GM23248 (cell line): ENCODE results near the gene EML2. TPM values are rescaled to one million over a fixed set of nuclear protein-coding genes. Genes with fewer than 3 reads are reported as not detected.

Source experiments
- DNase-seq: peaks from one replicate; pipeline ENCODE4 v3.0.0-alpha.2; 2015
- H2AFZ ChIP-seq: fragments of 200-600 bp; sonication (generic); 2 replicates; pipeline ENCODE4 v1.6.1; 2016; ENCODE audit warnings: antibody characterized with exemption
- H3F3A ChIP-seq: fragments of 200-600 bp; sonication (generic); 2 replicates; pipeline ENCODE4 v1.6.1; 2016; ENCODE audit warnings: mild to moderate bottlenecking, antibody characterized with exemption, mixed run types; ENCODE audit not compliant: insufficient read depth
- H3K27ac ChIP-seq: fragments of 200-600 bp; sonication (generic); 2 replicates; pipeline ENCODE4 v1.5.1; 2016; ENCODE audit warnings: mild to moderate bottlenecking
- H3K27me3 ChIP-seq: fragments of 200-600 bp; sonication (generic); replicated peaks from 2 replicates; pipeline ENCODE4 v1.6.1; 2016; ENCODE audit warnings: mild to moderate bottlenecking; ENCODE audit not compliant: insufficient read depth
- H3K36me3 ChIP-seq: fragments of 200-600 bp; sonication (generic); 2 replicates; pipeline ENCODE4 v1.6.1; 2016; ENCODE audit warnings: low read depth, mild to moderate bottlenecking
- H3K4me1 ChIP-seq: fragments of 200-600 bp; sonication (generic); 2 replicates; pipeline ENCODE4 v1.6.1; 2016; ENCODE audit warnings: mild to moderate bottlenecking; ENCODE audit not compliant: insufficient read depth
- H3K4me2 ChIP-seq: fragments of 200-600 bp; sonication (generic); one replicate; pipeline ENCODE4 v1.6.1; 2016; ENCODE audit warnings: mild to moderate bottlenecking; ENCODE audit not compliant: unreplicated experiment
- H3K4me3 ChIP-seq: fragments of 200-600 bp; sonication (generic); 2 replicates; pipeline ENCODE4 v1.5.1; 2016; ENCODE audit warnings: mild to moderate bottlenecking
- H3K79me2 ChIP-seq: fragments of 200-600 bp; sonication (generic); 2 replicates; pipeline ENCODE4 v1.6.1; 2016; ENCODE audit warnings: mild to moderate bottlenecking; ENCODE audit not compliant: insufficient read depth
- H3K9ac ChIP-seq: fragments of 200-600 bp; sonication (generic); 2 replicates; pipeline ENCODE4 v1.6.1; 2016; ENCODE audit warnings: mild to moderate bottlenecking
- H3K9me2 ChIP-seq: fragments of 200-600 bp; sonication (generic); 2 replicates; pipeline ENCODE4 v1.6.1; 2016; ENCODE audit warnings: mixed run types, mild to moderate bottlenecking, moderate library complexity; ENCODE audit not compliant: insufficient read depth
- H3K9me3 ChIP-seq: fragments of 200-600 bp; sonication (generic); one replicate; pipeline ENCODE4 v1.6.1; 2017; ENCODE audit warnings: low read depth
- H4K20me1 ChIP-seq: fragments of 200-600 bp; sonication (generic); 2 replicates; pipeline ENCODE4 v1.6.0; 2016; ENCODE audit not compliant: insufficient read depth
- EZH2 ChIP-seq: fragments of 200-600 bp; sonication (generic); IDR thresholded peaks from 2 replicates; pipeline ENCODE4 v1.6.1; 2018; ENCODE audit warnings: antibody characterized with exemption, mild to moderate bottlenecking; ENCODE audit not compliant: insufficient read depth, poor library complexity, severe bottlenecking
- EZH2phosphoT487 ChIP-seq: fragments of 200-600 bp; sonication (generic); IDR thresholded peaks from 2 replicates; pipeline ENCODE4 v1.6.1; 2018; ENCODE audit warnings: antibody characterized with exemption, moderate library complexity, mild to moderate bottlenecking, low read depth; ENCODE audit not compliant: insufficient read depth
- WGBS, 2 experiments: methylation state at CpG; one replicate each; pipeline ENCODE4 v1.1.6; 2015 to 2017; ENCODE audit warnings: low lambda C conversion rate in 2 of 2, low coverage in 1 of 2; ENCODE audit errors: missing lambda C conversion rate in 2 of 2; 5-methylcytosine and 5-hydroxymethylcytosine counted together
- in situ Hi-C: fragments of 300-500 bp; cut with MboI; formaldehyde crosslinking; loops from 2 replicates; pipeline ENCODE4 v1.15.0; 2020
- polyA plus RNA-seq: library from polyadenylated mRNA; unstranded; fragments of >200 nt; fragmentation: Nextera tagmentation; extraction: Ambion mirVana; gene quantifications from 2 replicates; pipeline ENCODE4 v1.2.1, GENCODE V29; 2016
- total RNA-seq: library from RNA; depleted of rRNA; stranded (reverse); fragments of >200 nt; shearing (Covaris generic); gene quantifications from 2 replicates; pipeline ENCODE4 v1.2.3, GENCODE V29; 2014

Gene EML2
- total and polyA plus RNA-seq, 2 experiments from 2014 or later, result 6.6 to 27.5 TPM

DNA sequence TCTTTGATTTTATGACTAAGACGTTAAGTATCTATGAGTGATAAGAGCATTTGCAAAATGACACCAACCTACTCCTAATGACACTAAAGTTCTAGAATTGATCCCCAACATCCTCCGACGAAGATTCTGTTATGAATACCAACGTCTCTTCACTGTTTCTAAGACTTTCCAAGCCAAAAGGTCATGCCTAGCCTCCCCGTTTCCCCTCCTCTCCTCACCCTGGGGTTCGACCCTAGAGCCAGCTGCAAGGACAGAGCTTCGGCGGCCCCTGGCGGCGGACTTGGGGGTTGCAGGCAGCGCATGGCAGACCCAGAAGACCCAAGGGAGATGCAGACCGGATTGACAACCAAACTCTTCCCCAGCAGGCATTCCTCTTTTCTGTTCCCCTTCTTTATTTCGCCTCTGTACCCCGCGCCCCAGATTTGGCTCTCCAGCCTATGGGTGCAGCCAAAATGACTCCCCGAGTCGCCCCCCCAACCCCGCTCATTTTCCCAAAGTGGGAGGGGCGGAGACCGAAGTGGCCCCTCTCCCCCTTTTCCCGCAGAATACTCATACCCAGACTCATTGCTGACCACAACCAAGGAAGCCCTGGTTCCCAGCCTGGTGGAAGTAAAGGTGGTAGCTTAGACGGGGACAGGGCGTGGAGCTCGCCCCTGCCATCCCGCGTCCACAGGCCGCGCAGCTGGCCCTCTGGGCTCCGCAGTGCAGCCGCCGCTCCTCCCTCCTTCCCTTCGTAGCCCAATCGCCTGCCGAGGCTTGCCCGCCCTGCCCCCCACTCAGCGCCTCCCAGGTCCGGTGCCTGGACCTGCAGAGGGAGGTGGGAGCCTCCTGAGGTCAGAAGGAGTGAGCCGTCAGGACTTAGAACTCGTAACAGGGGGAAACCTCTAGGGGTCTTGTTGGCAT, 4.1 kb upstream of the EML2 start:
- DNase-seq, result peak; percentile 75
- H3K9me2 ChIP-seq, result no peaks in the 10 kb centered on the region
- WGBS, 2 experiments, result 14 to 17% methylated on average over 36 to 37 of the region's 39 CpGs
- peaks cover 14% of the 10 kb centered on the region for H3F3A ChIP-seq
- in situ Hi-C loops, result no loop called here
- no peaks in the 10 kb centered on the region for H3K36me3 ChIP-seq
- no peak overlapping the region; the same call in 1 of the 2 replicates for H3K27ac ChIP-seq
- H3K9ac ChIP-seq, result no peak overlapping the region
- no peaks in the 10 kb centered on the region for H4K20me1 ChIP-seq
- TF ChIP-seq EZH2phosphoT487 (no peak), EZH2 (no peak)
- peaks cover 8% of the 10 kb centered on the region for H3K79me2 ChIP-seq
- no peak overlapping the region for H2AFZ ChIP-seq
- no peaks in the 10 kb centered on the region for H3K27me3 ChIP-seq
- H3K9me3 ChIP-seq, result no peaks in the 10 kb centered on the region
- peak overlapping the region; percentile 28; the same call in 1 of the 2 replicates for H3K4me3 ChIP-seq
- peaks cover 3% of the 10 kb centered on the region; the same call in 1 of the 2 replicates for H3K4me1 ChIP-seq
- peak overlapping the region; percentile 84 for H3K4me2 ChIP-seq

DNA sequence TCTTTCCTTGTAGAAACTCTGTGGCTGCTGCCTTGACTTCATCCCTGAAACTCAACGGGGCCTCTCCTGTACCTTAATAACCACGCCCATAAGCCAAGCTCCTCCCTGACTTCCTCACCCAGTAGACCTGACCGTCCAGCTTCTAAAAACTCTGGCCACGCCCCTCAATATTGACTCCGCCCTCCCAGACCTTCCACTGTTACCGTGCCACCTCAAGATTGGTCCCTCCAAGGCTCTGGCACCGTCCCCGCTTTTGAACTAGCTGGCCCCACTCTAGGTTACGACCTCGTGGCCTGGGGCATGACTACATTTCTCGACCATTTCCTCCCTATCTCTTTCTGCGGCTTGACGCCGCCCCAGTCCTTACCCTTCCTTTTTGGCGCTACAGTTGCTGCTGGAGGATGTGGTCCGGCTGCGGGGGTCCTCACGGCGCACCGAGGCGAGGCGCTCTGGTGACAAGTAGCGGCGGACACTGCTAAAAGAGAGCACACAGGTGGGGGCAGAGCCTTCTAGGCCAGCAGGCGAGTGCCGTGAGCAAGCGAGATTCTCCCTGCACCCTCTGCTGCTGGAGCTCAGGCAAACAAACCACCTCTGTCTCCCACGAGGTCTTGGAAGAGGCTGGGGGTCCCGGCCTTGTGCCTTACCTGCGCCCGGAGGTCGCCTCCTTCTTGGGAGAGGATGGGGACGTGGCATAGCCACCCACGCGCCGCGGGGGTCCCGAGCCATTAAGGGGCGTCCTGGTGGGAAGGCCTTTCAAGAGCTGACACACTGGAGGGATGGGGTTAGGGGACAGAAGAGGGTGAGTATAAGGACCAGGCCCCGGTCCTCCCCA, 2.3 kb upstream of the EML2 start:
- no peaks in the 10 kb centered on the region for H4K20me1 ChIP-seq
- H3K79me2 ChIP-seq, result peaks cover 15% of the 10 kb centered on the region
- no peaks in the 10 kb centered on the region for H3K36me3 ChIP-seq
- peak overlapping the region; percentile 91 for H2AFZ ChIP-seq
- no peak for TF ChIP-seq EZH2
- TF ChIP-seq EZH2phosphoT487, result no peak
- H3K4me1 ChIP-seq, result peaks cover 10% of the 10 kb centered on the region; the same call in 1 of the 2 replicates
- peak overlapping the region; percentile 77 for H3K27ac ChIP-seq
- WGBS, 2 experiments, result 4 to 6% methylated on average over 38 to 40 of the region's 40 CpGs
- in situ Hi-C loops, result no loop called here
- peak; percentile 80 for DNase-seq
- H3F3A ChIP-seq, result peaks cover 14% of the 10 kb centered on the region
- peak overlapping the region; percentile 67 for H3K4me3 ChIP-seq
- H3K27me3 ChIP-seq, result no peaks in the 10 kb centered on the region
- H3K4me2 ChIP-seq, result peak overlapping the region; percentile 84
- H3K9ac ChIP-seq, result peak overlapping the region; percentile 74
- no peaks in the 10 kb centered on the region for H3K9me2 ChIP-seq
- no peaks in the 10 kb centered on the region for H3K9me3 ChIP-seq

DNA sequence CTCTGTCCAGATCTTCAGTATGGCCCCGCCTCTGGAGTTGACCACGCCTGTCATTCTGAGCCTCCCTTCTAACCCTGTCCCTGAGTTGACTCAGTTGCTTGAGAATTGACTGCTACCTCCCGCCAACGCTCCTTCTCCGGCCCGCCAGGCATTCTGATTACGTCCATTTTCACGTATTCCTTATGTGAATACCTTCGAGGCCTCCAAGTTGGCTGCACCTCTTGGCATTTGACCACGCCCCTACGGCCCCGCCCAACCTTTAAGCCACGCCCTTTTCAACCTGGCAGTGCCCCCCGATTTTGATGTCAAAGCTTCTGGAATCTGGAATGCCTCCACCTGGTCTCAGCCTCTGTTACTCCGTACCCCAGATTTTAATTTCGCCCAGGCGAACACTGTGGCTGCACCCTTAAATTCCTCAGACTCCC, 1.7 kb upstream of the EML2 start:
- H3F3A ChIP-seq, result peaks cover 14% of the 10 kb centered on the region
- no peaks in the 10 kb centered on the region for H4K20me1 ChIP-seq
- peak overlapping the region; percentile 77 for H3K27ac ChIP-seq
- no peak for DNase-seq
- in situ Hi-C loops, result no loop called here
- H3K4me1 ChIP-seq, result peaks cover 10% of the 10 kb centered on the region; the same call in 1 of the 2 replicates
- no peaks in the 10 kb centered on the region for H3K9me3 ChIP-seq
- TF ChIP-seq EZH2phosphoT487 (no peak), EZH2 (no peak)
- no peaks in the 10 kb centered on the region for H3K9me2 ChIP-seq
- no peak overlapping the region for H3K9ac ChIP-seq
- H3K4me3 ChIP-seq, result peak overlapping the region; percentile 67; the same call in 1 of the 2 replicates
- no peaks in the 10 kb centered on the region for H3K27me3 ChIP-seq
- peak overlapping the region; percentile 91; the same call in 1 of the 2 replicates for H2AFZ ChIP-seq
- H3K36me3 ChIP-seq, result no peaks in the 10 kb centered on the region
- WGBS, 2 experiments, result 67 to 69% methylated on average over 17 of the region's 17 CpGs
- H3K79me2 ChIP-seq, result peaks cover 15% of the 10 kb centered on the region
- H3K4me2 ChIP-seq, result peak overlapping the region; percentile 84
